Mesendoderm (in vitro differentiated cells): Measurements from ENCODE around the gene PRAC2.
"Not testable (repeated sequence)": the region's sequence is repeated elsewhere in the genome, so short reads cannot be mapped to it uniquely, and the experiment has no call there.

Experiments
- DNase-seq: peaks from one replicate; pipeline ENCODE4 v3.0.0; 2013
- H2AK5ac ChIP-seq: 2 replicates; pipeline ENCODE4 v1.6.1; 2013; ENCODE audit warnings: low read length, inconsistent platforms
- H2BK120ac ChIP-seq: 2 replicates; pipeline ENCODE4 v1.6.1; 2013; ENCODE audit warnings: low read depth, mild to moderate bottlenecking, low read length, moderate library complexity, mixed read lengths
- H2BK15ac ChIP-seq: replicated peaks from 2 replicates; pipeline ENCODE4 v1.6.1; 2013; ENCODE audit warnings: low read depth, mild to moderate bottlenecking, moderate library complexity
- H2BK5ac ChIP-seq: 2 replicates; pipeline ENCODE4 v1.6.1; 2013; ENCODE audit warnings: low read length, inconsistent platforms
- H3K18ac ChIP-seq: 2 replicates; pipeline ENCODE4 v1.6.1; 2013; ENCODE audit warnings: mild to moderate bottlenecking, low read length, mixed read lengths
- H3K23ac ChIP-seq: one replicate; pipeline ENCODE4 v1.6.1; 2013; ENCODE audit warnings: low read length
- H3K27ac ChIP-seq: 2 replicates; pipeline ENCODE4 v1.5.1; 2013; ENCODE audit warnings: low read depth, mild to moderate bottlenecking, inconsistent platforms, low read length, moderate library complexity
- H3K27me3 ChIP-seq: 2 replicates; pipeline ENCODE4 v1.6.1; 2013; ENCODE audit warnings: low read length, control low read depth, mild to moderate bottlenecking, inconsistent platforms; ENCODE audit not compliant: insufficient read depth, poor library complexity
- H3K36me3 ChIP-seq: 2 replicates; pipeline ENCODE4 v1.6.1; 2013; ENCODE audit warnings: low read length, inconsistent platforms; ENCODE audit not compliant: control insufficient read depth, insufficient read depth
- H3K4ac ChIP-seq: one replicate; pipeline ENCODE4 v1.6.1; 2013; ENCODE audit warnings: low read depth, mild to moderate bottlenecking, low read length, moderate library complexity
- H3K4me1 ChIP-seq: 2 replicates; pipeline ENCODE4 v1.6.1; 2013; ENCODE audit warnings: low read depth, low read length, inconsistent platforms; ENCODE audit not compliant: control insufficient read depth
- H3K4me2 ChIP-seq: 2 replicates; pipeline ENCODE4 v1.6.1; 2013; ENCODE audit warnings: low read length
- H3K4me3 ChIP-seq: 2 replicates; pipeline ENCODE4 v1.5.1; 2013; ENCODE audit warnings: mild to moderate bottlenecking, low read length
- H3K56ac ChIP-seq: one replicate; pipeline ENCODE4 v1.6.1; 2013; ENCODE audit warnings: low read length
- H3K79me1 ChIP-seq: 2 replicates; pipeline ENCODE4 v1.6.1; 2013; ENCODE audit warnings: low read length, inconsistent platforms
- H3K79me2 ChIP-seq: 2 replicates; pipeline ENCODE4 v1.6.1; 2013; ENCODE audit warnings: mild to moderate bottlenecking, low read length; ENCODE audit not compliant: control insufficient read depth, insufficient read depth
- H3K9ac ChIP-seq: 2 replicates; pipeline ENCODE4 v1.6.1; 2013; ENCODE audit warnings: low read length, inconsistent platforms
- H4K5ac ChIP-seq: one replicate; pipeline ENCODE4 v1.6.1; 2013; ENCODE audit warnings: low read length
- H4K8ac ChIP-seq: one replicate; pipeline ENCODE4 v1.6.1; 2013; ENCODE audit warnings: low read depth, mild to moderate bottlenecking, control low read depth, low read length, moderate library complexity
- WGBS: extraction: QIAGEN DNeasy Blood & Tissue Kit; methylation state at CpG from one replicate; pipeline ENCODE4 v1.1.7; 2013; ENCODE audit warnings: low lambda C conversion rate, missing lambda C conversion rate; ENCODE audit not compliant: insufficient coverage; ENCODE audit errors: extremely low coverage; 5-methylcytosine and 5-hydroxymethylcytosine counted together

Gene PRAC2

GRCh38 chr17:48711128-48711527, 11.9 kb upstream of the PRAC2 start:
- Histone ChIP-seq H3K79me1 (no peaks in the 10 kb centered on the region), H2BK5ac (no peak overlapping the region), H3K4me1 (no peaks in the 10 kb centered on the region), H3K27ac (no peak overlapping the region), H3K4me3 (no peak overlapping the region), H3K4ac (no peak overlapping the region), H3K79me2 (no peaks in the 10 kb centered on the region), H3K27me3 (no peaks in the 10 kb centered on the region), H3K23ac (no peak overlapping the region), H2BK15ac (no peak overlapping the region), H3K56ac (no peak overlapping the region), H2AK5ac (no peak overlapping the region), H3K9ac (no peak overlapping the region), H3K4me2 (no peak overlapping the region), H4K8ac (no peak overlapping the region), H4K5ac (no peak overlapping the region), H3K18ac (no peak overlapping the region), H2BK120ac (no peak overlapping the region), H3K36me3 (no peaks in the 10 kb centered on the region)
- no CpG with 5 or more reads among the region's 4 CpGs for WGBS
- DNase-seq = no peak

- no peak overlapping the region for H3K4ac ChIP-seq
- no peak overlapping the region for H3K4me3 ChIP-seq
- no peak overlapping the region for H2BK15ac ChIP-seq
Observed at GRCh38 chr17:48715496-48716399, 7.2 kb upstream of the PRAC2 start.

DNA sequence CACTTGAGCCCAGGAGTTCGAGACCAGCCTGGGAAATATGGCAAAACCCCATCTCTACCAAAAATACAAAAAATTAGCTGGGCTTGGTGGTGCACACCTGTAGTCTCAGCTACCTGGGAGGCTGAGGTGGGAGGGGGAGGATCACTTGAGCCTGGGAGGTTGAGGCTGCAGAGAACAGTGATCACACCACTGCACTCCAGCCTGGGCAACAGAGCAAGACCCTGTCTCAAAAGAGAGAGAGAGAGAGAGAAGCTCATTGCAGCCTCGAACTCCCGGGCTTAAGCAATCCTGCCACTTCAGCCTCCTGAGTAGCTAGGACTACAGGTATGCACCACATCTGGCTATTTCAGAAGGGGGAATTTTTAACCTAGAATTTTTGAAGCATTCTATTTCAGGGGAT, 6.4 kb upstream of the PRAC2 start:
- H3K27me3 ChIP-seq, H3K4me2 ChIP-seq, H3K18ac ChIP-seq, H4K5ac ChIP-seq, H3K79me1 ChIP-seq, H4K8ac ChIP-seq, DNase-seq, H3K9ac ChIP-seq, H3K23ac ChIP-seq, H3K4me1 ChIP-seq, H2AK5ac ChIP-seq, H3K27ac ChIP-seq, H3K4ac ChIP-seq, H2BK15ac ChIP-seq, H2BK5ac ChIP-seq, H3K36me3 ChIP-seq, H3K79me2 ChIP-seq, H2BK120ac ChIP-seq, H3K4me3 ChIP-seq, H3K56ac ChIP-seq: not testable (repeated sequence)
- no CpG with 5 or more reads among the region's 3 CpGs for WGBS

More at GRCh38 chr17:48715496-48716399, 7.2 kb upstream of the PRAC2 start:
- Histone ChIP-seq H2BK120ac (no peak overlapping the region), H3K9ac (no peak overlapping the region), H3K18ac (no peak overlapping the region), H4K8ac (no peak overlapping the region), H4K5ac (no peak overlapping the region), H3K4me2 (no peak overlapping the region), H3K79me1 (no peaks in the 10 kb centered on the region), H2AK5ac (no peak overlapping the region), H2BK5ac (no peak overlapping the region), H3K4me1 (no peaks in the 10 kb centered on the region), H3K27ac (no peak overlapping the region), H3K36me3 (no peaks in the 10 kb centered on the region), H3K79me2 (no peaks in the 10 kb centered on the region), H3K23ac (no peak overlapping the region), H3K27me3 (no peaks in the 10 kb centered on the region), H3K56ac (no peak overlapping the region)
- no peak for DNase-seq
- no CpG with 5 or more reads among the region's 5 CpGs for WGBS

DNA sequence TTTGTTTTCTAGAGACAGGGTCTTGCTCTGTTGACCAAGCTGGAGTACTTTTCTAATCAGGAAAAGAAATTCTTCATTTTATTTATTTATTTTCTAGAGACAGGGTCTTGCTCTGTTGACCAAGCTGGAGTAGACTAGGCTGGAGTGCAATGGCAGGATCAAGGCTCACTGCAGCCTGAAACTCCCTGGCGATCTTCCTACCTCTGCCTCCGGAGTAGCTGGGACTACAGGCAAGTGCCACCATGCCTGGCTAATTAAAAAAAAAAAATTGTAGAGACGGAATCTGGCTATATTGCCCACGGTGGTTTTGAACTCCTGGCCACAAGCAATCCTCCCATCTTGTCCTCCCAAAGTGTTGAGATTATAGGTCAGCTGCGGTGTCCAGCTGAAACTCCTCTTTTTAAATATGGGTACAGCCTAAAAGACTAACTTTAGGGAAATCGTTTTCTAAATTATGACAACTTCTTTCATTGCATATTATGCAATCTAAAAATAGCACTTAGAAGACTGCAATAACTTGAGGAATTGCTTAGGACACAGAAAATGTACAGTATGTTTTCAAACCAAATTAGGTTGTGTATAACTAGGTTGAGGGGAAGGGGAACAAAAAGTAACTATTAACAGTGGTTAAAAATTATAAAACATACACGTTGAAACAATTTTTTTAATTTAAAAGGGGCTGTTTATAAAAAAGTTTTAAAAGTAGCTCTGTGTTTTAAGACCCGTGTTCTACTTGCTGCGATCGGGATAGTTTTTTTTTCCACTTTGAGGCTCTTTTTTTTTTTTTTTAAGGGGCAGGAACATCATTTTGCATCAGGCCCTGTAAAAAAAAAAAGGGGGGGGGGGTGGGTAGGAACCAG, 5.4 kb upstream of the PRAC2 start:
- H3K18ac ChIP-seq = peak overlapping the region; percentile 19
- H3K56ac ChIP-seq = peak overlapping the region; percentile 10
- H2BK120ac ChIP-seq = no peak overlapping the region
- H2BK5ac ChIP-seq = no peak overlapping the region
- no peak overlapping the region for H2BK15ac ChIP-seq
- DNase-seq = no peak
- no peak overlapping the region for H4K5ac ChIP-seq
- H3K4me3 ChIP-seq = no peak overlapping the region
- no peak overlapping the region for H3K4me2 ChIP-seq
- H3K79me2 ChIP-seq = no peaks in the 10 kb centered on the region
- H3K4me1 ChIP-seq = peaks cover 2% of the 10 kb centered on the region
- H3K4ac ChIP-seq = no peak overlapping the region
- H3K23ac ChIP-seq = no peak overlapping the region
- no peaks in the 10 kb centered on the region for H3K36me3 ChIP-seq
- no peak overlapping the region for H4K8ac ChIP-seq
- no peak overlapping the region for H2AK5ac ChIP-seq
- no peak overlapping the region for H3K9ac ChIP-seq
- no peak overlapping the region for H3K27ac ChIP-seq
- no CpG with 5 or more reads among the region's 10 CpGs for WGBS
- H3K79me1 ChIP-seq = no peaks in the 10 kb centered on the region
- H3K27me3 ChIP-seq = no peaks in the 10 kb centered on the region

GRCh38 chr17:48718227-48718760, 4.7 kb upstream of the PRAC2 start:
- H3K4ac ChIP-seq = peak overlapping the region; percentile 38
- no peaks in the 10 kb centered on the region for H3K79me2 ChIP-seq
- H3K79me1 ChIP-seq = no peaks in the 10 kb centered on the region
- no peak for DNase-seq
- H3K9ac ChIP-seq = peak overlapping the region; percentile 83
- H4K8ac ChIP-seq = no peak overlapping the region
- H2BK15ac ChIP-seq = no peak overlapping the region
- no CpG with 5 or more reads among the region's 24 CpGs for WGBS
- H3K27me3 ChIP-seq = no peaks in the 10 kb centered on the region
- peak overlapping the region; percentile 14 for H3K4me3 ChIP-seq
- no peaks in the 10 kb centered on the region for H3K36me3 ChIP-seq
- peak overlapping the region; percentile 19 for H3K18ac ChIP-seq
- H2BK5ac ChIP-seq = peak overlapping the region; percentile 69
- peaks cover 2% of the 10 kb centered on the region for H3K4me1 ChIP-seq
- no peak overlapping the region for H3K23ac ChIP-seq
- no peak overlapping the region for H4K5ac ChIP-seq
- peak overlapping the region; percentile 29 for H3K4me2 ChIP-seq
- H3K27ac ChIP-seq = peak overlapping the region; percentile 97
- H3K56ac ChIP-seq = peak overlapping the region; percentile 89
- no peak overlapping the region for H2BK120ac ChIP-seq
- H2AK5ac ChIP-seq = no peak overlapping the region
